Heart left ventricle (tissue), 13 donors: Measurements from ENCODE around the gene RAB3GAP1.
"Not testable (repeated sequence)": the region's sequence is repeated elsewhere in the genome, so short reads cannot be mapped to it uniquely, and the experiment has no call there.

Experiments used
- POLR2A ChIP-seq, 2 donors: fragments of 450-650 bp; IDR thresholded peaks; one replicate each; pipeline ENCODE4 v1.6.1; 2017; ENCODE audit warnings: antibody characterized with exemption in 2 of 2, mild to moderate bottlenecking in 2 of 2, moderate library complexity in 2 of 2
- TF ChIP-seq, protein P1 (sequence below), 12 donors: fragments of 200-600 bp; sonication (generic) in 4 of 12; IDR thresholded peaks; one replicate each; pipeline versions ENCODE4 v1.5.0 to v1.8.0; 2018 to 2022; ENCODE audit warnings: antibody characterized with exemption in 12 of 12, mild to moderate bottlenecking in 5 of 12
- donor health status: ischemic (EF 13 %, LVEDD 7.1; RV severe dilation, severe dysfunction).
- donor health status: DM: no; HTN: yes; CAD: no.
- donor health status: DM: no; HTN: no; CAD: no.
- donor health status: ischemic (EF 25% LVEDD 6.9; RV normal size, moderate dysfunction).
- donor health status: ischemic (EF 25% LVEDD 5.7; RV mildly dilated, moderate dysfunction).
- donor health status: ischemic (EF 35%, LVEDD 5.7; RV mildly dilated, moderate dysfunction).
- donor health status: nonischemic (EF 11% LVEDD 7.7; RV severe dilation, severe dysfunction).
- donor health status: DM: yes; HTN: yes; CAD: no.
- donor health status: PGD.
- donor health status: ischemic (EF 29% LVEDD 5.4; RV normal size, mild dysfunction).
- donor health status: nonischemic (EF 23%, LVEDD 6.1; RV moderate dilation, normal function).

DNA sequence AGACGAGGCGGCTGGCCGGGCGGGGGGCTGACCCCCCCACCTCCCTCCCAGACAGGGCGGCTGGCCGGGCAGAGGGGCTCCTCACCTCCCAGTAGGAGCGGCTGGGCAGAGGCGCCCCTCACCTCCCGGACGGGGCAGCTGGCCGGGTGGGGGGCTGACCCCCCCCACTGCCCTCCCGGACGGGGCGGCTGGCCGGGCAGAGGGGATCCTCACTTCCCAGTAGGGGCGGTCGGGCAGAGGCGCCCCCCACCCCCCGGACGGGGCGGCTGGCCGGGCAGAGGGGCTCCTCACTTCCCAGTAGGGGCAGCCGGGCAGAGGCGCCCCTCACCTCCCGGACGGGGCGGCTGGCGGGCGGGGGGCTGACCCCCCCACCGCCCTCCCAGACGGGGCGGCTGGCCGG lies 18.9 kb upstream of the RAB3GAP1 start:
- TF ChIP-seq, protein P1, sequence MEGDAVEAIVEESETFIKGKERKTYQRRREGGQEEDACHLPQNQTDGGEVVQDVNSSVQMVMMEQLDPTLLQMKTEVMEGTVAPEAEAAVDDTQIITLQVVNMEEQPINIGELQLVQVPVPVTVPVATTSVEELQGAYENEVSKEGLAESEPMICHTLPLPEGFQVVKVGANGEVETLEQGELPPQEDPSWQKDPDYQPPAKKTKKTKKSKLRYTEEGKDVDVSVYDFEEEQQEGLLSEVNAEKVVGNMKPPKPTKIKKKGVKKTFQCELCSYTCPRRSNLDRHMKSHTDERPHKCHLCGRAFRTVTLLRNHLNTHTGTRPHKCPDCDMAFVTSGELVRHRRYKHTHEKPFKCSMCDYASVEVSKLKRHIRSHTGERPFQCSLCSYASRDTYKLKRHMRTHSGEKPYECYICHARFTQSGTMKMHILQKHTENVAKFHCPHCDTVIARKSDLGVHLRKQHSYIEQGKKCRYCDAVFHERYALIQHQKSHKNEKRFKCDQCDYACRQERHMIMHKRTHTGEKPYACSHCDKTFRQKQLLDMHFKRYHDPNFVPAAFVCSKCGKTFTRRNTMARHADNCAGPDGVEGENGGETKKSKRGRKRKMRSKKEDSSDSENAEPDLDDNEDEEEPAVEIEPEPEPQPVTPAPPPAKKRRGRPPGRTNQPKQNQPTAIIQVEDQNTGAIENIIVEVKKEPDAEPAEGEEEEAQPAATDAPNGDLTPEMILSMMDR (IDR thresholded peaks at IDR 0.05), result not testable (repeated sequence)
- not testable (repeated sequence) for TF ChIP-seq POLR2A (IDR thresholded peaks at IDR 0.05)
